HEK293 (cell line): ENCODE data around the gene BEGAIN.
A peak's percentile ranks its signal among the peaks of the same experiment; 100 is the strongest.

Source experiments
- CTCF ChIA-PET: fragments of 350-600 bp; formaldehyde crosslinking; extraction: SDS; loops from one replicate; lab custom pipeline; 2021; ENCODE audit warnings: antibody characterized with exemption; lab: Yijun Ruan, JAX
- POLR2A ChIA-PET: fragments of 300-600 bp; formaldehyde crosslinking; extraction: SDS; loops from one replicate; lab custom pipeline; 2020; ENCODE audit warnings: antibody characterized with exemption, inconsistent platforms; lab: Yijun Ruan, JAX
- H3K27ac ChIP-seq: fragments of 200-500 bp; sonication (Bioruptor generic); 2 replicates; pipeline ENCODE4 v1.5.1; 2014; ENCODE audit warnings: low read depth, low read length, control low read depth, inconsistent platforms; ENCODE audit errors: extremely low read depth
- H3K36me3 ChIP-seq, 2 experiments: fragments of 200-500 bp in 1 of 2; sonication (Bioruptor generic) in 1 of 2; 1 replicate in 1 of 2; 2 replicates in 1 of 2; pipeline ENCODE4 v1.5.1; 2014 to 2017; ENCODE audit warnings: inconsistent platforms in 2 of 2, low read length in 2 of 2; ENCODE audit not compliant: control insufficient read depth in 2 of 2, insufficient read depth in 1 of 2
- H3K4me1 ChIP-seq: fragments of 200-500 bp; sonication (Bioruptor generic); 2 replicates; pipeline ENCODE4 v1.5.1; 2014; ENCODE audit warnings: mild to moderate bottlenecking, low read length, inconsistent platforms; ENCODE audit not compliant: control insufficient read depth, insufficient read depth
- H3K4me3 ChIP-seq: 2 replicates; pipeline ENCODE4 v1.5.1; 2011; ENCODE audit warnings: low read depth, mild to moderate bottlenecking, control low read depth, low read length, moderate library complexity
- H3K9me3 ChIP-seq: fragments of 200-500 bp; sonication (Bioruptor generic); 2 replicates; pipeline ENCODE4 v1.5.1; 2014; ENCODE audit warnings: low read depth, low read length, inconsistent platforms; ENCODE audit not compliant: control insufficient read depth, insufficient read depth
- FEZF1 ChIP-seq: fragments of 450-650 bp; formaldehyde crosslinking; IDR thresholded peaks from 2 replicates; pipeline ENCODE4 v1.5.1; 2016; ENCODE audit warnings: missing biosample characterization, missing genetic modification characterization
- GLIS2 ChIP-seq: fragments of 450-650 bp; formaldehyde crosslinking; IDR thresholded peaks from 2 replicates; pipeline ENCODE4 v1.5.1; 2016; ENCODE audit warnings: missing biosample characterization, missing genetic modification characterization
- KLF1 ChIP-seq: fragments of 450-650 bp; formaldehyde crosslinking; IDR thresholded peaks from 2 replicates; pipeline ENCODE4 v1.5.1; 2016; ENCODE audit warnings: missing biosample characterization, missing genetic modification characterization
- SETDB1 ChIP-seq: IDR thresholded peaks from one replicate; pipeline ENCODE4 v1.6.1; 2017; ENCODE audit warnings: mild to moderate bottlenecking, low read length, moderate library complexity, mixed read lengths; ENCODE audit not compliant: insufficient read length
- YY1 ChIP-seq: fragments of 450-650 bp; formaldehyde crosslinking; IDR thresholded peaks from 2 replicates; pipeline ENCODE4 v1.5.1; 2018; ENCODE audit warnings: missing biosample characterization, missing genetic modification characterization
- ZBTB44 ChIP-seq: fragments of 450-650 bp; IDR thresholded peaks from 2 replicates; pipeline ENCODE4 v1.5.1; 2018; ENCODE audit warnings: missing biosample characterization, mild to moderate bottlenecking, missing genetic modification characterization
- ZNF157 ChIP-seq: fragments of 450-650 bp; formaldehyde crosslinking; IDR thresholded peaks from 2 replicates; pipeline ENCODE4 v1.5.1; 2016; ENCODE audit warnings: missing biosample characterization, missing genetic modification characterization
- ZNF174 ChIP-seq: fragments of 450-650 bp; formaldehyde crosslinking; IDR thresholded peaks from 2 replicates; pipeline ENCODE4 v1.5.0; 2017; ENCODE audit warnings: missing biosample characterization, mild to moderate bottlenecking, missing genetic modification characterization
- ZNF184 ChIP-seq: fragments of 450-650 bp; IDR thresholded peaks from 2 replicates; pipeline ENCODE4 v1.5.1; 2018; ENCODE audit warnings: missing biosample characterization, mild to moderate bottlenecking, missing genetic modification characterization
- ZNF341 ChIP-seq: fragments of 450-650 bp; formaldehyde crosslinking; IDR thresholded peaks from 2 replicates; pipeline ENCODE4; 2016; ENCODE audit warnings: low read depth, missing biosample characterization, missing genetic modification characterization
- ZNF404 ChIP-seq: fragments of 450-650 bp; formaldehyde crosslinking; IDR thresholded peaks from 2 replicates; pipeline ENCODE4 v1.5.1; 2017; ENCODE audit warnings: missing biosample characterization, missing genetic modification characterization
- TF ChIP-seq, protein P1 (sequence below): fragments of 450-650 bp; formaldehyde crosslinking; IDR thresholded peaks from 2 replicates; pipeline ENCODE4 v1.5.1; 2016; ENCODE audit warnings: missing biosample characterization, missing genetic modification characterization
- TF ChIP-seq, protein P2 (sequence below): fragments of 450-650 bp; formaldehyde crosslinking; IDR thresholded peaks from 2 replicates; pipeline ENCODE4 v1.5.1; 2017; ENCODE audit warnings: missing biosample characterization, mild to moderate bottlenecking, missing genetic modification characterization, moderate library complexity

Gene BEGAIN

DNA sequence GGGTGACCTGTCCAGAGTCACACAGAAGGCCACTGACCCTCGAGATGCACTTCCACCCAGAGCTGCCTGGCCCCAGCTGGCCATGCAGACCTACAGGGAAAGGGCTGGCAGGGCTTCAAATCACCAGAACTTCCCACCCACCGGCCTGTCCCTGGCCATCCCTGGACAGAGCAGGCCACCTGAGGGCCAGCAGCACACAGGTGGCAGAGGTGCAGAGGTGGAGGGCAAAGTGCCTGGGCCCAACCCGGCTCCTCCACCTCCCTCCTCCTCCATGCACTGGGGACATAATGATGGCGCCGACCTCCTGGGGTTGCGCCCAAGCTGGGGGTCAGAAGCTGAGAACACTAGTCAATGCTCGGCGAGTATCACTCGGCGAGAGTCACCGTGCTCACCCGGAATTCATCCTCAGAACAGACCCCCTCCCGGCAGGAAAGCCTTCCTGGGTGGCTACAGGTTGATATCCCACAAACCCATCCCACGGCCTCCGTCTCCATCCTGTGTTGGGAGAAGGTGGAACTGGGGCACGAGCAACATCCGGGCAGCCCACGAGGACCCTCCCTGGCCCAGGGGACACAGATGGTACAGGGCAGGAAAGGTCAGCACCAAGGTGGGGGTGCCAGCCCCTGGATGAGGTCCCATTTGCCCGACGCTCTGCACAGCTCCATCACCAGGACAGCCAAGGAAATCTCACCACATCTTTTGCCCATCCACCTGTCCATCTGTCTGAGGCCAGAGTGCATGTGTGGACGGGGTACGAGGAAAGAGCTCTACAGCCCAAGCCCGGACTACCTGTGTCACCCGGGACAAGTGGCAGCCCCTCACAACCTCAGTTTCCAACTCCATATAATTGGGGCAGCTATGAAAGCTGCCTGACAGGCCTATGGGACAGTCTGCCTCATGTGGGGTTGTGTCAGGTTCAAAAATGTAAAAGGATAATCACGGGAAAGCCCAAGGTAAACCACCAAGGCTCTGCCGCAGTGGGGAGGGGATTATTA, 10.8 kb downstream of the BEGAIN start:
- ChIA-PET POLR2A (no interaction called here), CTCF (no interaction called here)
- Histone ChIP-seq H3K9me3 (no peaks in the 10 kb centered on the region), H3K4me3 (no peak overlapping the region), H3K4me1 (no peaks in the 10 kb centered on the region), H3K36me3 (no peaks in the 10 kb centered on the region), H3K27ac (no peak overlapping the region)
- no peak for TF ChIP-seq ZNF184 (tag by site-specific recombination)
- TF ChIP-seq, protein P1, sequence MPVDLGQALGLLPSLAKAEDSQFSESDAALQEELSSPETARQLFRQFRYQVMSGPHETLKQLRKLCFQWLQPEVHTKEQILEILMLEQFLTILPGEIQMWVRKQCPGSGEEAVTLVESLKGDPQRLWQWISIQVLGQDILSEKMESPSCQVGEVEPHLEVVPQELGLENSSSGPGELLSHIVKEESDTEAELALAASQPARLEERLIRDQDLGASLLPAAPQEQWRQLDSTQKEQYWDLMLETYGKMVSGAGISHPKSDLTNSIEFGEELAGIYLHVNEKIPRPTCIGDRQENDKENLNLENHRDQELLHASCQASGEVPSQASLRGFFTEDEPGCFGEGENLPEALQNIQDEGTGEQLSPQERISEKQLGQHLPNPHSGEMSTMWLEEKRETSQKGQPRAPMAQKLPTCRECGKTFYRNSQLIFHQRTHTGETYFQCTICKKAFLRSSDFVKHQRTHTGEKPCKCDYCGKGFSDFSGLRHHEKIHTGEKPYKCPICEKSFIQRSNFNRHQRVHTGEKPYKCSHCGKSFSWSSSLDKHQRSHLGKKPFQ (tag by site-specific recombination): no peak
- TF ChIP-seq YY1 (tag by site-specific recombination): no peak
- no peak for TF ChIP-seq FEZF1 (tag by site-specific recombination)
- TF ChIP-seq ZNF404 (tag by site-specific recombination): no peak
- no peak for TF ChIP-seq SETDB1

- no peaks in the 10 kb centered on the region for H3K36me3 ChIP-seq
- TF ChIP-seq ZNF174 (no peak), ZBTB44 (tag by site-specific recombination) (no peak), ZNF341 (tag by site-specific recombination) (peak; percentile 81), KLF1 (tag by site-specific recombination) (peak; percentile 65)
- TF ChIP-seq, protein P2, sequence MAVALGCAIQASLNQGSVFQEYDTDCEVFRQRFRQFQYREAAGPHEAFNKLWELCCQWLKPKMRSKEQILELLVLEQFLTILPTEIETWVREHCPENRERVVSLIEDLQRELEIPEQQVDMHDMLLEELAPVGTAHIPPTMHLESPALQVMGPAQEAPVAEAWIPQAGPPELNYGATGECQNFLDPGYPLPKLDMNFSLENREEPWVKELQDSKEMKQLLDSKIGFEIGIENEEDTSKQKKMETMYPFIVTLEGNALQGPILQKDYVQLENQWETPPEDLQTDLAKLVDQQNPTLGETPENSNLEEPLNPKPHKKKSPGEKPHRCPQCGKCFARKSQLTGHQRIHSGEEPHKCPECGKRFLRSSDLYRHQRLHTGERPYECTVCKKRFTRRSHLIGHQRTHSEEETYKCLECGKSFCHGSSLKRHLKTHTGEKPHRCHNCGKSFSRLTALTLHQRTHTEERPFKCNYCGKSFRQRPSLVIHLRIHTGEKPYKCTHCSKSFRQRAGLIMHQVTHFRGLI (tag by site-specific recombination): peak; percentile 73
- TF ChIP-seq, all 188 proteins: peak for 3
- no peak overlapping the region for H3K4me3 ChIP-seq
- CTCF ChIA-PET: no interaction called here
- no peak overlapping the region for H3K27ac ChIP-seq
- POLR2A ChIA-PET: no interaction called here
- no peaks in the 10 kb centered on the region for H3K4me1 ChIP-seq
- no peaks in the 10 kb centered on the region for H3K9me3 ChIP-seq
These were observed 11.8 kb downstream of the BEGAIN start for GRCh38 chr14:100575266-100575995.

GRCh38 chr14:100574642-100575031, 12.6 kb downstream of the BEGAIN start:
- Histone ChIP-seq H3K4me3 (no peak overlapping the region), H3K4me1 (no peaks in the 10 kb centered on the region), H3K27ac (no peak overlapping the region), H3K36me3 (no peaks in the 10 kb centered on the region), H3K9me3 (no peaks in the 10 kb centered on the region)
- TF ChIP-seq GLIS2 (tag by site-specific recombination) (peak; percentile 21; the same call in 1 of the 2 replicates), ZNF157 (no peak)
- ChIA-PET CTCF (interaction anchor here (0.7 kb wide), 1 partner anchor 58 kb away, joined by 3 read pairs; no protein-coding TSS in a partner anchor), POLR2A (interaction anchor here (0.7 kb wide), 1 partner anchor 48 kb away, joined by 4 read pairs; no protein-coding TSS in a partner anchor)
